WTC11 (cell line): ENCODE measurements around the gene USP13.

Experiments used
- CREB1 ChIP-seq: sonication (generic); formaldehyde crosslinking; IDR thresholded peaks from 2 replicates; pipeline ENCODE4 v1.8.0; 2023; ENCODE audit warnings: mild to moderate bottlenecking, missing genetic modification reagents
- CTCF ChIP-seq: fragments of 200-600 bp; IDR thresholded peaks from 2 replicates; pipeline ENCODE4 v1.8.0; 2022; ENCODE audit warnings: antibody characterized with exemption
- ELF4 ChIP-seq: sonication (generic); formaldehyde crosslinking; IDR thresholded peaks from 2 replicates; pipeline ENCODE4 v1.8.1; 2022; ENCODE audit warnings: low read depth, mild to moderate bottlenecking, moderate library complexity, missing genetic modification reagents
- KAT7 ChIP-seq: sonication (generic); formaldehyde crosslinking; IDR thresholded peaks from 2 replicates; pipeline ENCODE4 v1.8.1; 2023; ENCODE audit warnings: missing genetic modification reagents, mild to moderate bottlenecking, borderline replicate concordance
- MLX ChIP-seq: sonication (generic); formaldehyde crosslinking; IDR thresholded peaks from 2 replicates; pipeline ENCODE4 v1.8.1; 2023; ENCODE audit warnings: mild to moderate bottlenecking, missing genetic modification reagents, moderate library complexity
- TEAD4 ChIP-seq: sonication (generic); formaldehyde crosslinking; IDR thresholded peaks from 2 replicates; pipeline ENCODE4 v1.8.0; 2022; ENCODE audit warnings: mild to moderate bottlenecking, missing genetic modification reagents
- ZBTB21 ChIP-seq: sonication (generic); formaldehyde crosslinking; IDR thresholded peaks from 2 replicates; pipeline ENCODE4 v1.8.1; 2023; ENCODE audit warnings: mild to moderate bottlenecking, missing genetic modification reagents, borderline replicate concordance
- ZSCAN18 ChIP-seq: fragments of 250-450 bp; sonication (Bioruptor Pico); IDR thresholded peaks from 2 replicates; pipeline ENCODE4 v2.1.2; 2022; ENCODE audit warnings: mild to moderate bottlenecking, moderate library complexity
- TF ChIP-seq, protein P1 (sequence below): sonication (generic); formaldehyde crosslinking; IDR thresholded peaks from 2 replicates; pipeline ENCODE4 v1.8.0; 2022; ENCODE audit warnings: mild to moderate bottlenecking, missing genetic modification reagents
- TF ChIP-seq, protein P2 (sequence below): sonication (generic); formaldehyde crosslinking; IDR thresholded peaks from 2 replicates; pipeline ENCODE4 v1.8.1; 2023; ENCODE audit warnings: mild to moderate bottlenecking, missing genetic modification reagents, moderate library complexity

GRCh38 chr3:179729981-179730380 is 77.1 kb downstream of the USP13 start:
- no peak for TF ChIP-seq CTCF
- TF ChIP-seq, protein P1, sequence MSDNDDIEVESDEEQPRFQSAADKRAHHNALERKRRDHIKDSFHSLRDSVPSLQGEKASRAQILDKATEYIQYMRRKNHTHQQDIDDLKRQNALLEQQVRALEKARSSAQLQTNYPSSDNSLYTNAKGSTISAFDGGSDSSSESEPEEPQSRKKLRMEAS = no peak
- no peak for TF ChIP-seq MLX (CRISPR knock-in tag)
- TF ChIP-seq ZBTB21 (CRISPR knock-in tag) = no peak
- TF ChIP-seq TEAD4 (CRISPR knock-in tag) = no peak
- no peak for TF ChIP-seq CREB1
- TF ChIP-seq KAT7 (CRISPR knock-in tag) = no peak
- no peak for TF ChIP-seq ZSCAN18
- TF ChIP-seq, protein P2, sequence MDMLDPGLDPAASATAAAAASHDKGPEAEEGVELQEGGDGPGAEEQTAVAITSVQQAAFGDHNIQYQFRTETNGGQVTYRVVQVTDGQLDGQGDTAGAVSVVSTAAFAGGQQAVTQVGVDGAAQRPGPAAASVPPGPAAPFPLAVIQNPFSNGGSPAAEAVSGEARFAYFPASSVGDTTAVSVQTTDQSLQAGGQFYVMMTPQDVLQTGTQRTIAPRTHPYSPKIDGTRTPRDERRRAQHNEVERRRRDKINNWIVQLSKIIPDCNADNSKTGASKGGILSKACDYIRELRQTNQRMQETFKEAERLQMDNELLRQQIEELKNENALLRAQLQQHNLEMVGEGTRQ = no peak
- no peak for TF ChIP-seq ELF4 (CRISPR knock-in tag)
